Measurements from ENCODE around the gene DCAF4L1. TPM values are rescaled to one million over a fixed set of nuclear protein-coding genes. Genes with fewer than 3 reads are reported as not detected.

DCAF4L1 gene
- total RNA-seq, 1 experiment from 2014 or later, result 0.36 TPM

- Histone ChIP-seq H3K4me1 (no peaks in the 10 kb centered on the region), H3K4me3 (ENCODE audit: low read depth, low read length) (no peak overlapping the region), H3K36me3 (ENCODE audit: control insufficient read depth, insufficient read depth, low read length) (no peaks in the 10 kb centered on the region), H3K9me3 (no peaks in the 10 kb centered on the region), H3K27me3 (replicated peaks; ENCODE audit: control insufficient read depth, insufficient read depth, low read length) (no peaks in the 10 kb centered on the region)
- Mint-ChIP-seq H3K4me1 (ENCODE audit: low read depth, unreplicated experiment) (no peaks in the 10 kb centered on the region), H3K9me3 (ENCODE audit: unreplicated experiment) (no peaks in the 10 kb centered on the region), H3K27me3 (ENCODE audit: insufficient read depth, unreplicated experiment) (peaks cover 7% of the 10 kb centered on the region), H3K36me3 (ENCODE audit: insufficient read depth, unreplicated experiment) (no peaks in the 10 kb centered on the region), H3K27ac (ENCODE audit: unreplicated experiment) (no peak overlapping the region), H3K4me3 (ENCODE audit: unreplicated experiment) (no peak overlapping the region)
- no peak for DNase-seq
- no TSS peak for BruUV-seq (replicated peaks)
- no peak for TF ChIP-seq CTCF (IDR thresholded peaks at IDR 0.05; ENCODE audit: insufficient read depth in 1 of 2, low read depth in 1 of 2, low read length in 1 of 2, severe bottlenecking in 1 of 2, unreplicated experiment in 1 of 2)
- POLR2A ChIA-PET, result no interaction called here
- intact Hi-C loops (cut with micrococcal nuclease; ENCODE audit: unreplicated experiment), result no loop called here
- CTCF ChIA-PET, result no interaction called here
These were observed 3.8 kb upstream of the DCAF4L1 start for GRCh38 chr4:41977709-41978108.

- Histone ChIP-seq H3K9me3 (no peaks in the 10 kb centered on the region), H3K27me3 (replicated peaks; ENCODE audit: control insufficient read depth, insufficient read depth, low read length) (no peaks in the 10 kb centered on the region), H3K36me3 (ENCODE audit: control insufficient read depth, insufficient read depth, low read length) (no peaks in the 10 kb centered on the region), H3K4me1 (no peaks in the 10 kb centered on the region), H3K4me3 (ENCODE audit: low read depth, low read length) (no peak overlapping the region)
- no peak overlapping the region for H3K4me3 Mint-ChIP-seq (ENCODE audit: unreplicated experiment)
- CTCF ChIA-PET, result no interaction called here
- H3K36me3 Mint-ChIP-seq (ENCODE audit: insufficient read depth, unreplicated experiment), result no peaks in the 10 kb centered on the region
- no peaks in the 10 kb centered on the region for H3K9me3 Mint-ChIP-seq (ENCODE audit: unreplicated experiment)
- no peaks in the 10 kb centered on the region for H3K4me1 Mint-ChIP-seq (ENCODE audit: low read depth, unreplicated experiment)
- intact Hi-C loops (cut with micrococcal nuclease; ENCODE audit: unreplicated experiment), result no loop called here
- DNase-seq, result no peak
- no peak overlapping the region for H3K27ac Mint-ChIP-seq (ENCODE audit: unreplicated experiment)
- POLR2A ChIA-PET, result no interaction called here
- TF ChIP-seq CTCF (IDR thresholded peaks at IDR 0.05; ENCODE audit: insufficient read depth in 1 of 2, low read depth in 1 of 2, low read length in 1 of 2, severe bottlenecking in 1 of 2, unreplicated experiment in 1 of 2), result no peak
- no TSS peak for BruUV-seq (replicated peaks)
- H3K27me3 Mint-ChIP-seq (ENCODE audit: insufficient read depth, unreplicated experiment), result peaks cover 4% of the 10 kb centered on the region
These were observed 1.2 kb downstream of the DCAF4L1 start for GRCh38 chr4:41982716-41983115.

- H3K9me3 Mint-ChIP-seq (ENCODE audit: unreplicated experiment), result no peaks in the 10 kb centered on the region
- Histone ChIP-seq H3K4me3 (ENCODE audit: low read depth, low read length) (no peak overlapping the region), H3K9me3 (no peaks in the 10 kb centered on the region), H3K36me3 (ENCODE audit: control insufficient read depth, insufficient read depth, low read length) (no peaks in the 10 kb centered on the region), H3K4me1 (no peaks in the 10 kb centered on the region), H3K27me3 (replicated peaks; ENCODE audit: control insufficient read depth, insufficient read depth, low read length) (no peaks in the 10 kb centered on the region)
- no peaks in the 10 kb centered on the region for H3K27me3 Mint-ChIP-seq (ENCODE audit: insufficient read depth, unreplicated experiment)
- ChIA-PET POLR2A (no interaction called here), CTCF (no interaction called here)
- no peak for TF ChIP-seq CTCF (IDR thresholded peaks at IDR 0.05; ENCODE audit: insufficient read depth in 1 of 2, low read depth in 1 of 2, low read length in 1 of 2, severe bottlenecking in 1 of 2, unreplicated experiment in 1 of 2)
- no peaks in the 10 kb centered on the region for H3K4me1 Mint-ChIP-seq (ENCODE audit: low read depth, unreplicated experiment)
- peaks cover 1% of the 10 kb centered on the region for H3K36me3 Mint-ChIP-seq (ENCODE audit: insufficient read depth, unreplicated experiment)
- H3K4me3 Mint-ChIP-seq (ENCODE audit: unreplicated experiment), result no peak overlapping the region
- intact Hi-C loops (cut with micrococcal nuclease; ENCODE audit: unreplicated experiment), result no loop called here
- H3K27ac Mint-ChIP-seq (ENCODE audit: unreplicated experiment), result no peak overlapping the region
- DNase-seq, result no peak
- no TSS peak for BruUV-seq (replicated peaks)
These were observed 3.6 kb downstream of the DCAF4L1 start for GRCh38 chr4:41985151-41985550.
